Smooth muscle cell (in vitro differentiated cells): ENCODE results near the gene ZCCHC9. TPM values are rescaled to one million over a fixed set of nuclear protein-coding genes. Genes with fewer than 3 reads are reported as not detected.

ENCODE experiments used
- DNase-seq: peaks from one replicate; lab custom pipeline; 2025; ENCODE audit not compliant: unreplicated experiment; lab: John Stamatoyannopoulos, UW
- H2AFZ ChIP-seq: fragments of 200-600 bp; sonication (generic); 2 replicates; pipeline ENCODE4 v1.6.0; 2016; ENCODE audit warnings: antibody characterized with exemption, low read depth, mild to moderate bottlenecking
- H3F3A ChIP-seq: fragments of 200-600 bp; sonication (generic); 2 replicates; pipeline ENCODE4 v1.6.0; 2017; ENCODE audit warnings: antibody characterized with exemption, low read depth
- H3K27ac ChIP-seq: fragments of 200-600 bp; sonication (generic); 2 replicates; pipeline ENCODE4 v1.5.1; 2016; ENCODE audit warnings: low read depth, mild to moderate bottlenecking
- H3K27me3 ChIP-seq: fragments of 200-600 bp; sonication (generic); 2 replicates; pipeline ENCODE4 v1.6.1; 2016; ENCODE audit warnings: low read depth, mild to moderate bottlenecking
- H3K36me3 ChIP-seq: fragments of 200-600 bp; sonication (generic); 2 replicates; pipeline ENCODE4 v1.5.1; 2016; ENCODE audit warnings: low read depth
- H3K4me1 ChIP-seq: fragments of 200-600 bp; sonication (generic); 2 replicates; pipeline ENCODE4 v1.5.1; 2016; ENCODE audit warnings: low read depth
- H3K4me2 ChIP-seq: fragments of 200-600 bp; sonication (generic); 2 replicates; pipeline ENCODE4 v1.6.0; 2016; ENCODE audit warnings: mild to moderate bottlenecking
- H3K4me3 ChIP-seq: fragments of 200-600 bp; sonication (generic); 2 replicates; pipeline ENCODE4 v1.5.1; 2016; ENCODE audit warnings: mild to moderate bottlenecking
- H3K79me2 ChIP-seq: fragments of 200-600 bp; sonication (generic); 2 replicates; pipeline ENCODE4 v1.6.0; 2016; ENCODE audit warnings: low read depth, mild to moderate bottlenecking
- H3K9ac ChIP-seq: fragments of 200-600 bp; sonication (generic); 2 replicates; pipeline ENCODE4 v1.6.0; 2016; ENCODE audit warnings: low read depth
- H3K9me3 ChIP-seq: fragments of 200-600 bp; sonication (generic); replicated peaks from 2 replicates; pipeline ENCODE4 v1.5.1; 2016; ENCODE audit warnings: low read depth
- H4K20me1 ChIP-seq: fragments of 200-600 bp; sonication (generic); 2 replicates; pipeline ENCODE4 v1.6.0; 2016; ENCODE audit warnings: low read depth
- WGBS: methylation state at CpG from one replicate; pipeline ENCODE4 v1.1.7; 2016; ENCODE audit warnings: low lambda C conversion rate; 5-methylcytosine and 5-hydroxymethylcytosine counted together
- polyA plus RNA-seq: library from polyadenylated mRNA; unstranded; fragments of >200 nt; fragmentation: Nextera tagmentation; extraction: Ambion mirVana; gene quantifications from 2 replicates; pipeline ENCODE4 v1.2.1, GENCODE V29; 2016
- total RNA-seq: library from RNA; depleted of rRNA; stranded (reverse); fragments of >200 nt; gene quantifications from 2 replicates; pipeline ENCODE4 v1.2.3, GENCODE V29; 2014
- TF ChIP-seq, protein P1 (sequence below): fragments of 200-600 bp; sonication (generic); IDR thresholded peaks from 2 replicates; pipeline ENCODE4 v1.5.1; 2017; ENCODE audit warnings: borderline replicate concordance, mild to moderate bottlenecking, antibody characterized with exemption; ENCODE audit not compliant: insufficient read depth, poor library complexity, severe bottlenecking

The ZCCHC9 gene
- total and polyA plus RNA-seq, 2 experiments from 2014 or later = 33.9 to 53.0 TPM

DNA sequence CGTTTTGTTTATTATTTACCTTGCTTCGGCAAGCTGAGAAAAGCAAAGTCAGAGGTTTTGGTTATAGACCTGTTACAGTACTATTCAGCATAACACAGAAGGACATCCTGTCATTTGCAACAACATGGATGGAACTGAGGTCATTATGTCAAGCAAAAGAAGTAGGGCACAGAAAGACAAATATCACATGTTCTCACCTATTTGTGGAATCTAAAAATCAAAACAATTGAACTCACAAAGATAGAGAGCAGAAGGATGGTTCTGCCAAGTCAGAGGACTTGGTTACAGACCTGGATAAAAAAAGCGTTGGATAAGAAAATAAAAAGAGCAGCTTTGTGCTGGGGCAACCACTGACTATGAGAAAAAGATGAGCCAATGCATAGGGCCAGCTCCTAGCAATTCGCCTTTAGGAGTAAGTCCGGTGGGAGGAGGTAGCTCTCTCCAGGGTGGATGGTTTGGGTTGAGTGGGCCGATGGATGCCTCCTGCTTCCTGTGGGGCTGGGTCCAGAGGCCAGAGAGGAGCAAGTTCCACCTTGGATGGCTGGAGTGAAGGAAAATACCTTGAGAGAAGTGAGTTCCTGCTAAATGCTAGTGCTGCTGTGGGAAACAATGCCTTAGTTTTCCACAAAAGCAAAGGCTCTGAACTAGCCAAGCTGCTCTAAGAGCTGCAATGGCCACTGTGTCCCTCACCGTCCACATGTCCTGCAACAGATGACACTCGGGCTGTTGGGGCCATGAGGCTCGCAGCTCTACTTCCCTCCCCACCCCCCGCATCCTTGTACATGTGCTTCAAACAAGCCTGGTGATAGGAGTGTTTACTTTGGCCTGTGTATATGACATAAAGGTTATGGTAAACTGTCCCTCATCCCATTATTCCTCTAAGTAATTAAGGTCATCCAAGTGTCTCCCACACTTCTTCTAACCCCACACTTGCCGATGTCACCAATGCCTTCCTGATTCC, 54.2 kb downstream of the ZCCHC9 start:
- H2AFZ ChIP-seq = no peak overlapping the region
- peaks cover 3% of the 10 kb centered on the region for H3K4me1 ChIP-seq
- H3K27ac ChIP-seq = no peak overlapping the region
- 93% methylated on average over 11 of the region's 11 CpGs for WGBS
- H3K4me2 ChIP-seq = no peak overlapping the region
- H3F3A ChIP-seq = no peaks in the 10 kb centered on the region
- H3K9me3 ChIP-seq = no peaks in the 10 kb centered on the region
- H3K4me3 ChIP-seq = no peak overlapping the region
- H3K27me3 ChIP-seq = no peaks in the 10 kb centered on the region
- TF ChIP-seq, protein P1, sequence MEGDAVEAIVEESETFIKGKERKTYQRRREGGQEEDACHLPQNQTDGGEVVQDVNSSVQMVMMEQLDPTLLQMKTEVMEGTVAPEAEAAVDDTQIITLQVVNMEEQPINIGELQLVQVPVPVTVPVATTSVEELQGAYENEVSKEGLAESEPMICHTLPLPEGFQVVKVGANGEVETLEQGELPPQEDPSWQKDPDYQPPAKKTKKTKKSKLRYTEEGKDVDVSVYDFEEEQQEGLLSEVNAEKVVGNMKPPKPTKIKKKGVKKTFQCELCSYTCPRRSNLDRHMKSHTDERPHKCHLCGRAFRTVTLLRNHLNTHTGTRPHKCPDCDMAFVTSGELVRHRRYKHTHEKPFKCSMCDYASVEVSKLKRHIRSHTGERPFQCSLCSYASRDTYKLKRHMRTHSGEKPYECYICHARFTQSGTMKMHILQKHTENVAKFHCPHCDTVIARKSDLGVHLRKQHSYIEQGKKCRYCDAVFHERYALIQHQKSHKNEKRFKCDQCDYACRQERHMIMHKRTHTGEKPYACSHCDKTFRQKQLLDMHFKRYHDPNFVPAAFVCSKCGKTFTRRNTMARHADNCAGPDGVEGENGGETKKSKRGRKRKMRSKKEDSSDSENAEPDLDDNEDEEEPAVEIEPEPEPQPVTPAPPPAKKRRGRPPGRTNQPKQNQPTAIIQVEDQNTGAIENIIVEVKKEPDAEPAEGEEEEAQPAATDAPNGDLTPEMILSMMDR = no peak
- H3K9ac ChIP-seq = no peak overlapping the region
- no peaks in the 10 kb centered on the region for H4K20me1 ChIP-seq
- H3K79me2 ChIP-seq = no peaks in the 10 kb centered on the region
- DNase-seq = no peak
- no peaks in the 10 kb centered on the region for H3K36me3 ChIP-seq

DNA sequence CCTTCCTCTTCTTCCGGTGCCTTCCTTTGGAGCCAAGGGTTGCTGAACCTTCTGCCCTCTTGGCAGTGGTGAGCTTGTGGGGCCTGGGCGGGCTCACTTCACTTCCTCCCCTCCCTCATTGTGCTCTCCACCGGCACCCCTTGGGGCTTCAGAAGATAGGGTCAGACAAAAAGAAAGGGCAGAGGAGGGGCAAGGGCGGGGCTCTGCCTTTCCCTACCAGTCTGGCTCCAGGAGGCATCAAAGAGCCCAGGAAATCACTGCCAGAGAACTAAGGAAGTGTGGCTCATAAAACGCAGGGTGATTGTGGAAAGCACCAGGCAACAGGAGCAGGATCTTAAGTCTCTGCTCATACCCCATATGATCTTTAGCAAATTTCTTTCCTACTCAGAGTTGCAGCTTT, 57.7 kb downstream of the ZCCHC9 start:
- H3K9ac ChIP-seq = no peak overlapping the region
- no peaks in the 10 kb centered on the region for H4K20me1 ChIP-seq
- no peaks in the 10 kb centered on the region for H3F3A ChIP-seq
- WGBS = 51% methylated on average over 5 of the region's 5 CpGs
- H3K4me3 ChIP-seq = no peak overlapping the region
- no peak for DNase-seq
- no peak overlapping the region for H2AFZ ChIP-seq
- no peaks in the 10 kb centered on the region for H3K9me3 ChIP-seq
- H3K4me1 ChIP-seq = peaks cover 3% of the 10 kb centered on the region
- H3K79me2 ChIP-seq = no peaks in the 10 kb centered on the region
- TF ChIP-seq, protein P1 = no peak
- no peak overlapping the region for H3K4me2 ChIP-seq
- H3K27me3 ChIP-seq = no peaks in the 10 kb centered on the region
- H3K36me3 ChIP-seq = no peaks in the 10 kb centered on the region
- H3K27ac ChIP-seq = no peak overlapping the region

DNA sequence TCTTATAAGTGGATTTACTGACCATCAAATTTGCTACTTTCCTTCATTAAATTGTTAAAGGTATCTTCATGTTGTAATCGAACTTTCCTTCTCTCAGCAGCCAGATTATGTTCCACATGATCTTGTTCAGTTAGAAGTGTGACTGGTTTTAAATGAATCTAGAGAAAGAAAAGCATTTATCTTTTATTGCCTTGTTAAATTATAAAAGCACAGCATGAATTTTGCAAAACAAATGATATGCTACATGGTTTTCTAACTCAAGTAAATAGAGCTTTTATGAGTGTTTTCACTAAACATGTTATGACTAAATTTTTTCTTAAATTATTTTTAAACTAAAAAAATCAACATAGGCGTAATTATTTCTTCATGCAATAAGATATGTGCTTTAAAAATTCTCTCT, 58.5 kb downstream of the ZCCHC9 start:
- WGBS = 89% methylated on average over 2 of the region's 2 CpGs
- Histone ChIP-seq H3K27ac (no peak overlapping the region), H3K4me2 (no peak overlapping the region), H4K20me1 (no peaks in the 10 kb centered on the region), H3F3A (no peaks in the 10 kb centered on the region), H3K36me3 (no peaks in the 10 kb centered on the region), H3K9me3 (no peaks in the 10 kb centered on the region), H3K4me1 (peaks cover 3% of the 10 kb centered on the region), H3K9ac (no peak overlapping the region), H3K79me2 (no peaks in the 10 kb centered on the region), H3K4me3 (no peak overlapping the region), H2AFZ (no peak overlapping the region), H3K27me3 (no peaks in the 10 kb centered on the region)
- TF ChIP-seq, protein P1 = no peak
- no peak for DNase-seq
